BLaER1 (cell line): ENCODE measurements around the gene BRAT1.

Source experiments
- H3K27ac ChIP-seq: shearing (Covaris generic); formaldehyde crosslinking; 2 replicates; pipeline ENCODE4 v1.8.1; 2022
- H3K27me3 ChIP-seq: shearing (Covaris generic); formaldehyde crosslinking; 2 replicates; pipeline ENCODE4 v1.8.1; 2022
- H3K36me3 ChIP-seq: shearing (Covaris generic); formaldehyde crosslinking; 2 replicates; pipeline ENCODE4 v1.8.1; 2022
- H3K4me1 ChIP-seq: shearing (Covaris generic); formaldehyde crosslinking; 2 replicates; pipeline ENCODE4 v1.8.1; 2022
- H3K4me2 ChIP-seq: shearing (Covaris generic); formaldehyde crosslinking; 2 replicates; pipeline ENCODE4 v1.8.1; 2022
- H3K4me3 ChIP-seq: shearing (Covaris generic); formaldehyde crosslinking; 2 replicates; pipeline ENCODE4 v1.8.1; 2022
- H3K9ac ChIP-seq: shearing (Covaris generic); formaldehyde crosslinking; 2 replicates; pipeline ENCODE4 v1.8.1; 2022
- H3K9me3 ChIP-seq: shearing (Covaris generic); formaldehyde crosslinking; 2 replicates; pipeline ENCODE4 v1.8.1; 2022
- H4K20me1 ChIP-seq: shearing (Covaris generic); formaldehyde crosslinking; 2 replicates; pipeline ENCODE4 v1.8.1; 2022
- Cebpa-rat ChIP-seq: shearing (Covaris generic); IDR thresholded peaks from 2 replicates; pipeline ENCODE4 v1.8.1; 2022

Gene BRAT1

DNA sequence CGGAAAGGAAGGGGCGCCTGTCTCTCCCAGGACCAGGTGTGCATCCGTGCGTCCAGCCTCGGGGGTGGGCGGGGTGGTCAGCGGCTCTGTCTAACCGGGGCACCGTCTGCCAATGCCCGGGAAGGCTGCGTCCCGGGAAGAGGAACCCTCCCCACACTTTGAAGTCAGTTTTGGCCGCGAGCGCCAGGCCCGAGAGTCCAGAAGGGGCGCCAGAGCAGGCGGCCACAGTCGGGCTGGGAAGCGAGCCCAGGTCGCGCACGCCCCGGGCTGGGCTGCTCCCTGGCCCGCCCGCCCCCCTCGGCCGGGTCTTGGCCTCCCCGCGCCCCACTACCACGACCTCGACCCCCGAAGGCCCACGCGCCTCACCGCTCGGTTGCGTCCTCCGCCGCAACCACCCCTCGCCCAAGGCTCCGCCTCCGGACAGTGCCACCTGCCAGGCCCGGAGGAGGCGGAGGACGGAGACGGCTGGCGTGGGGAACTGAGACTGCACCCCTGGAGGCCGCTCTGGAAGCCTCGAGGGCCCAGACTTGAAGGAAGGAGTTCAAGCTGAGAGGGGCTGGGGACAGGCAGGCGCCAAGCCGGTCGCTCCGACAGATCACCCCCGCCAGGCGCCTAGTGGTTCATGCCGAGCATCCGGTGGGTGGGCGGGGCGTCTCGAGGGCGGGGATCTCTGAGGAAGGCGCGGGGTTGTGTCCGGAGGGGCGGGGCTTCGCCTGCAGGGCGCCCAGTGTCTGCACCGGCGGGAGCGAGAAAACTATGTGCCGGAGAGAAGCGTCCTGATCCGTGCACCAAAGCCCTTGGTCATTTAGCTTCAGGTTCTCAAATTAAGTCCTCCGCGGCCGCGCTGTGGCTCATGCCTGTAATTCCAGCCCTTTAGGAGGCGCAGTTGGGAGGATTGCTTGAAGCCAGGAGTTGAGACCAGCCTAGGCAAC, at the start of gene BRAT1:
Gene BRAT1 (minus strand): TSS at position 404 of the 932 bp plus-strand sequence. CDS start 1,093 bp downstream, outside the sequence.
- Histone ChIP-seq H3K27ac (peak within 1 kb of the TSS; percentile 100), H4K20me1 (peaks cover 16% of the 10 kb centered on the region; the same call in 1 of the 2 replicates), H3K4me2 (peak within 1 kb of the TSS; percentile 100), H3K9ac (peak within 1 kb of the TSS; percentile 100), H3K4me1 (peaks cover 80% of the 10 kb centered on the region), H3K36me3 (peaks cover 31% of the 10 kb centered on the region), H3K4me3 (peak within 1 kb of the TSS; percentile 74), H3K9me3 (no peaks in the 10 kb centered on the region), H3K27me3 (no peaks in the 10 kb centered on the region)
- no peak for TF ChIP-seq Cebpa-rat

DNA sequence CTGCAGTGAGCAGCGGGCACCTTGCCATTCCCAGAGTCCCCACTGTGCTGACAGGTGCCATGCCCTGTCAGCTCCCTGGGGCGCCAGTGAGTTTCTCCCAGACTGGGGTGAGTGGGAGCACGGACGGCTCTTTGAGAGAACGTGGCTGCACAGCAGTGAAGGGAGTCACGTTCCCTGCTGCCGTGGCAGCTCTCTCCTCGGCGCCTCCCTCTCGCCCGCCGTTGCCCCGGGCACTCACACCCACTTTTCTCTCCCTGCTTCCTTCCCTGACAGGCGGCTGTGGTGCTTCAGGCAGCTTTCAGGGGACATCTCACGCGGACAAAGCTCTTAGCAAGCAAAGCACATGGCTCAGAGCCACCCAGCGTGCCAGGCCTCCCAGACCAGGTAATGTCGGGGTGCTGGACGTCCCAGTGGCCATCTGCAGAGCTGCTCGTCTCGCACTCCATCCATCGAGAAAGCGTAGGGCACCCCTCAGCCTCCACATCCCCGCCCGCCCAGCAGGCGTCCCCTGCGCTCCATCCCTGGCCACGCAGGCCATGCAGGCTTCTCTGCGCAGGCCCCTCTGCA, 49.4 kb upstream of the BRAT1 start:
- peaks cover 99% of the 10 kb centered on the region for H3K4me1 ChIP-seq
- TF ChIP-seq Cebpa-rat: no peak
- H4K20me1 ChIP-seq: peaks cover 13% of the 10 kb centered on the region; the same call in 1 of the 2 replicates
- peak overlapping the region; percentile 66 for H3K27ac ChIP-seq
- H3K9ac ChIP-seq: no peak overlapping the region
- peak overlapping the region; percentile 91 for H3K4me2 ChIP-seq
- H3K27me3 ChIP-seq: no peaks in the 10 kb centered on the region
- H3K36me3 ChIP-seq: peaks cover 18% of the 10 kb centered on the region
- H3K4me3 ChIP-seq: no peak overlapping the region
- no peaks in the 10 kb centered on the region for H3K9me3 ChIP-seq

DNA sequence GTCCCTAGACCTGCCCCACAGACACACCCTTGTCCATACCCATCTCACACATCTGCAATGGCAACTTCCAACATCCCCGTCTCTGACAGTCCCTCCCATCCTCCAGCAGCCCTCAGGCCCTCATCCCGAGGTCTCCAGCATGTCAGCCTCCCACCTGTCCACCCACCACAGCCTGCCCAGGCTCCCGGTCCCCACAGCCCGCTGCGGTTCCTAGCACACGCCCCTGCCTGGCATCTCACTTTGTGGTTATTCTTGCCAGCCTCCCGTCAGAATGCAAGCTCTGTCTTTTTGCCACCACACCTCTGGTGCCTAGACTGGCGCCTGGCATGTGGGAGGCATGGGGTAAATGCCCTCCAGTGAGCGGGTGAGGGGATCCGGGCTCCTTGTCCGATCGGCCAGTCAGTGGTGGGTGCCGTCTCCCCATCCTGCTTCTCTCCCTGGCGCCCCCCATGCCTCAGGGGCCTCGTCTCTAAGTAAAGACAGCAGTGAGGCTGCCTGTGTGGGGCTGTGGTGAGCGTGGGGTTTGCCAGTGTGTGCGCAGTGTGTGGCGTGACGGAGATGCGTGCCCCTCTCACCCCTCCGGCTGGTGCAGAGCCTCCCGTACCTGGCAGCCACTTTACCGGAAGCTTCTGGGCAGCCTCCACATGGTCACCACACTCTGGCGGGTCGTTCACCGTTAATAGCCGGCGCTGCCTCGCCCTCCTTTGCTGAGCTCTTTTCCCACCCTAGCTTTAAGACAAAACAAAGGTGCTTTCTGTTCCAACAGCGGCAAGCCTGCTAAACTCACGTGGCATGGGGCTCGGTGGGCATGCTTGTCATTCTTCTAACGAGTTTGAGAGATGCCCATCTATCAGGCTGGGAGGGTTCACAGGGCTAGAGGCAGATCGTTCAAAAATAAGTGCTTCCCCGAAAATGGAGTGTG, 48.0 kb upstream of the BRAT1 start:
- peak overlapping the region; percentile 13; the same call in 1 of the 2 replicates for H3K27ac ChIP-seq
- no peak overlapping the region for H3K4me3 ChIP-seq
- no peak for TF ChIP-seq Cebpa-rat
- no peak overlapping the region for H3K9ac ChIP-seq
- H3K27me3 ChIP-seq: no peaks in the 10 kb centered on the region
- H3K4me1 ChIP-seq: peaks cover 85% of the 10 kb centered on the region
- peak overlapping the region; percentile 91 for H3K4me2 ChIP-seq
- peaks cover 13% of the 10 kb centered on the region; the same call in 1 of the 2 replicates for H4K20me1 ChIP-seq
- no peaks in the 10 kb centered on the region for H3K9me3 ChIP-seq
- H3K36me3 ChIP-seq: peaks cover 31% of the 10 kb centered on the region

DNA sequence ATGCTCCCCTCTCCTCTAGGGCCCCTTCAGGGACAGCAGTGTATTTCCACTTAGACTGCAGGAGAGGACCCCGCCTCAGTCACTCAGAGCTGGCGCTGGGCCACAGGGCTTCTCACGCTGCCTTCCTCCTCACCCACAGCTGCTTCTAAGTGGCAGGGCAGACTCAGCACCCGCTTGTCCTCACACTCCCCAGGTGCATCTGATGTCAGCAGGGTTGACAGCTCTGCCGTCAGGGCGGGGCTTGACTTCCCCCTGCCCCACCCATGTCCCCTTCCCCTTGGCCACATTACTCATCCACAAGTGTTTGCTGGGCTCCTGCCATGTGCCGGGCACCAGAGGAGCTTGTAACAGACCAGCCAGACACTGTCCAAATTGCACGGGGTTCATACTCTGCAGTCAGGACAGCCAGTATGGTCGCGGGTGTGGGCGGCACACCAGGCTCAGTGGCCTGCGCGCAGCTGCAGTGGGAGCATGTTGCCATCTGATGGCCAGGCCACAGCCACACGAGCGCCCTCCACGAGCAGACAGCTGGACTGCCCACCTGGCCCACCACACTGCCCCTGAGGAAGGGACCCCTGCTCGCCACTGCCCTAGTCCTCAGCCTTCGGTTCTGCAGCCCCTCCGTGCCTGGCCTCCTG, 47.2 kb upstream of the BRAT1 start:
- TF ChIP-seq Cebpa-rat: no peak
- H3K4me2 ChIP-seq: peak overlapping the region; percentile 91
- H3K4me1 ChIP-seq: peaks cover 81% of the 10 kb centered on the region
- no peak overlapping the region for H3K4me3 ChIP-seq
- H3K36me3 ChIP-seq: peaks cover 39% of the 10 kb centered on the region
- H3K27me3 ChIP-seq: no peaks in the 10 kb centered on the region
- 0 out of 2 replicates have a peak overlapping the region, but pooled peaks have one; percentile 38 for H3K9ac ChIP-seq
- H3K9me3 ChIP-seq: no peaks in the 10 kb centered on the region
- H3K27ac ChIP-seq: peak overlapping the region; percentile 13; the same call in 1 of the 2 replicates
- H4K20me1 ChIP-seq: peaks cover 13% of the 10 kb centered on the region; the same call in 1 of the 2 replicates

DNA sequence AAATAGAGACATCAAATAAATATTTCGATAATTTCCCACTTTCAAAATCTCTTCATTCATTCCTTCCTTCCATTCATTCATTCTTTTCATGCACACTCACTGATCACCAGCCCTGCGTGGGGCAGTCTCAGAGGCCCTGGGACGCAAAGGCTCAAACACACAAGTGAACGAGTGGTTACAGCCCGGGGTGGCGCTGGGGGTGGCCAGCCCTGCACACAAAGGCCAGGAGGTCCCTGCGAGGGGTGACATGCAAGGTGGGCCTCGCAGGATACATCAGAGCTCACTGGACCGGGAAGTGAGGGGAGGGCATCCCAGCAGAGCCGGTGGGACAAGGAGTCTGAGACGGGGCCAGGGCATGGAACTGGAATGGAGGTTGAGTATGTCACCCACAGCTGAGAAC, 46.6 kb upstream of the BRAT1 start:
- Histone ChIP-seq H3K27me3 (no peaks in the 10 kb centered on the region), H3K4me3 (no peak overlapping the region), H3K4me2 (peak overlapping the region; percentile 91), H3K9ac (0 out of 2 replicates have a peak overlapping the region, but pooled peaks have one; percentile 38), H4K20me1 (peaks cover 13% of the 10 kb centered on the region; the same call in 1 of the 2 replicates), H3K27ac (peak overlapping the region; percentile 13), H3K4me1 (peaks cover 81% of the 10 kb centered on the region), H3K36me3 (peaks cover 45% of the 10 kb centered on the region), H3K9me3 (no peaks in the 10 kb centered on the region)
- TF ChIP-seq Cebpa-rat: no peak

DNA sequence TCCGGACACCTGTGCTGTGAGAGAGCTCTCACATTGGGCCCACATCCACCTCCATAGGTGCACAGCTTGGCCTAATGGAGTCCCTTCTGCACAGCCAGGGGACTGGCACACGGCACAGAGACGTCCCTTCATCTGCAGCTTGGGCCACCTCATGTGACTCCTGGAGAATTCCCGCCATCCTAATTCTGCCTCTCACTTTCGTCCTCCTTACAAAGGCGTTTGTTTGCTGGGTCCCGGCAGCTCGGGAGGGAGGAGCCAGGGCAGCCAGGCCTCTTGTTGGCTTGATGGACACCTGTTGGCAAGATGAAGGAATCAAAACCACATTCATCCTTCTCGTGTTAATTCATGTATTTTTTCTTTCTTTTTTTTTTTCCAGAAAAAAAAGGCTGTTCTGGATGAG, 45.7 kb upstream of the BRAT1 start:
- Histone ChIP-seq H3K4me2 (peak overlapping the region; percentile 91), H3K4me1 (peaks cover 81% of the 10 kb centered on the region), H3K9ac (no peak overlapping the region), H3K9me3 (no peaks in the 10 kb centered on the region), H4K20me1 (peaks cover 13% of the 10 kb centered on the region; the same call in 1 of the 2 replicates), H3K4me3 (no peak overlapping the region), H3K27me3 (no peaks in the 10 kb centered on the region), H3K27ac (no peak overlapping the region), H3K36me3 (peaks cover 48% of the 10 kb centered on the region)
- no peak for TF ChIP-seq Cebpa-rat

DNA sequence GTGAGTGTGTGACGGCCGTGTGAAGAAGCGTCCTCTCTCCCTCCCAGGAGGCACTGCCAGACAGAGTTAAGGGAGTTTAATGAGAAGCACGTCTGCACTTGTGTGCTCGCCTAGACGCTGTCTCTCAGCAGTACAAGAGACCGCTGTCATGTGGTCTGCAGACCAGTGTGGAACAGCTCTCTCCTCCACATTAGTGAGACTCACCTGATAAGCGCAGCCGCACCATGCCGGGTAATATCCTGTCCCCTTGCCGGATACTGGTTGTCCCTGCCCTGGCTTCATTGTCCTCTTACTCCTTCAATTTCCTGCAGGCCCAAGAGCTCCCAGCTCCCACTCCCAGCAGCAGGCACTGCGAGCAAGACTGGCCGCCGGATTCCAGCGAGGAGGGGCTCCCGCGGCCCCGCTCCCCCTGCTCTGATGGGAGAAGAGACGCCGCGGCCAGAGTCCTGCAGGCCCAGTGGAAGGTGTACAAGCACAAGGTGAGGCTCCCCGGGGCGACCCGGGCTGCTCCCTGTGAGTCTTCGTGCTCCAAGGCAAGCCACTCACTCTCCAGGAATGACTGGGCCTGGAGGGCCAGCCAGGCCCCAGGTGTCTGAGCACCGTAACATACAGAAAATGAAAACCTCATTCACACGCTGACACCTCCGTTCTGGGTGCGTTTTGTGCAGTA, 43.0 kb upstream of the BRAT1 start:
- Histone ChIP-seq H4K20me1 (peaks cover 20% of the 10 kb centered on the region; the same call in 1 of the 2 replicates), H3K4me3 (no peak overlapping the region), H3K27ac (no peak overlapping the region), H3K9me3 (no peaks in the 10 kb centered on the region), H3K36me3 (peaks cover 64% of the 10 kb centered on the region), H3K9ac (no peak overlapping the region), H3K4me2 (no peak overlapping the region), H3K4me1 (peaks cover 81% of the 10 kb centered on the region), H3K27me3 (no peaks in the 10 kb centered on the region)
- no peak for TF ChIP-seq Cebpa-rat

DNA sequence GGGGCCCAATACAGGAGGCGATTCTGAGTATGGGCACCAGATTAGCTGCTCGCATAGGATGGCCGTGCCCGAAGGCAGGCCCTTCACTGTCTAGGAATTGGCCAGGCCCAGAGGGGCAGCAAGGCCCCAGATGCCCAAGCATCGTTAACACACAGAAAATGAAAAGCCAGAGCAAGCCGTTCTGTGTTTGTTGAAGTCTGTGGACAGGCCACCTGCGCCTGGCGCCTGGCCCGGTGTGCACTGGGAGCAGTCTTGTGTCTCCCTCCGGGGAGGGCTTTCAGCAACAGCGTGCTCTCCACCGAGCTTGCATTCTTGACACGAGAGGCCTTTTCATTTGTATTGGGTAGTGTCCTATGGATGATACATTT, 41.9 kb upstream of the BRAT1 start:
- Histone ChIP-seq H3K27me3 (no peaks in the 10 kb centered on the region), H3K4me1 (peaks cover 78% of the 10 kb centered on the region), H3K4me3 (no peak overlapping the region), H3K9me3 (no peaks in the 10 kb centered on the region), H3K9ac (no peak overlapping the region), H4K20me1 (peaks cover 12% of the 10 kb centered on the region; the same call in 1 of the 2 replicates), H3K36me3 (peaks cover 72% of the 10 kb centered on the region), H3K4me2 (peak overlapping the region; percentile 85), H3K27ac (no peak overlapping the region; the same call in 1 of the 2 replicates)
- no peak for TF ChIP-seq Cebpa-rat
